Glomerular endothelial cell (primary cell): ENCODE results near the gene ME3. TPM values are rescaled to one million over a fixed set of nuclear protein-coding genes. Genes with fewer than 3 reads are reported as not detected.

Source experiments
- DNase-seq: peaks from one replicate; pipeline ENCODE4 v3.0.0-alpha.2; 2011; ENCODE audit warnings: low read depth, low spot score; ENCODE audit errors: extremely low read depth
- total RNA-seq: library from RNA; depleted of rRNA; stranded (reverse); fragments of >200 nt; gene quantifications from 2 replicates; pipeline ENCODE4 v1.2.3, GENCODE V29; 2015

The ME3 gene
- total RNA-seq, 1 donor from 2014 or later, result 35.1 TPM

DNA sequence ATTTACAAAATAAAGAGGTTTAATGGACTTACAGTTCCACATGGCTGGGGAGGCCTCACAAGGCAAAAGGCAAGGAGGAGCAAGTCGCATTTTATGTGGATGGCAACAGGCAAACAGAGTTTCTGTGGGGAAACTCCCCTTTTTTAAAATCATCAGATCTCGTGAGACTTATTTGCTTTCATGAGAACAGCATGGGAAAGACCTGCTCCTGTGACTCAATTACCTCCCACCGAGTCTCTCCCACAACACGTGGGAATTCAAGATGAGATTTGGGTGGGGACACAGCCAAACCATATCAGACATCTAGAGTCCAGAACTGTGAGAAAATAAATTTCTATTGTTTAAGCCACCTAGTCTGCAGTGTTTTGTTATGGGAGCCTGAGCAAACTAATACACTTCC lies 80.8 kb downstream of the ME3 start:
- no peak for DNase-seq

DNA sequence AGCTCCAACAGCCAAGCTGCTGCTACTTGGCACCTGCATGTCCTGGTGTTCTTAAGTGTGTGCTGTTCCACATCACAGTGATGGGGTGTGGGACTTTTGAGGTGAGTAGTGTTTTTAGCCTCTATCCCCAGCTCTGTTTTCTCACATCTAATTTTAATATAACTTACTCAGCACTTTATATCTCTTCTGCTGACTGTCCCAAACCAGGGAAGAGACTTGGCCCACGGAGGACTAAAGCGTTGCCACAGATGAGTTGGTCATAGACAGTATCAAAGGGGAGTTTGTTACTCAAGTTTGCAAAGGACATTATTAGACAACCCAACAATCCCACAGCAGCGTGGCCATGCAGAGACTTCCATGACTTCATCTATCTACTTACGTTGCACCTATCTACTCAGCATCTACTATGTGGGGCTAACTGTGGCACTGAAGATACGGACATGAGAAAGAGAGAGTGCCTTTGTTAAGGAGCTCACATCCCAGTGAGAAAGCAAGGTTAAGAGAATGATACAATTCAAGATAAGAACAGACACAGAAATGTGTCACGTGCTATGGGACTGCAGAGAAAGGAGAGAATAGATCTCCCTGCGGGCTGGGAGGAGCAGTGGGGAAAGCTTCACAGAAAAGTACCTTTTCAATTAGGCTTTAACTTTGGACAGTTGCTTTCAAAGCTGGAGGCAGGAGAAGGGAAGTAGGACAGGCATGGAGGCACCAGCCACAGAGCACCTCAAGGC lies 82.4 kb downstream of the ME3 start:
- no peak for DNase-seq

DNA sequence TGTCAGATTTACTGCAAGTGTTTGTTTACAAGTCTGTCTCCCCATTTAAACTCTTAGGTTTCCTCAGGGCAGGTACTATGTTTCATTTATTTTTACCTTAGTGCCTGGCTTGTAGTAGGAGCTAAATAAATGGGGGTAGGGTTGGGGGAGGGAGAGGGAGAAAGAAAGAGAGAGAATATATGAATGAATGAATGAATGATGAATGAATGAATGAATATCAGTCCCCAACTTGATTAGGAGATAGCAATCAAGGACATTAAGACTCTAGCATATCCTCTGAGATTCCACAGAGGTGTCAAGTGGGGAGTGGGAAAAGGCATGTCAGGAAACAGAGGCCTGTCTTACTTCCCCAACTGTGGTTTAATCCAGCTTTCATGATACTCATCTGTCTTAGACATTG lies 83.2 kb downstream of the ME3 start:
- no peak for DNase-seq

DNA sequence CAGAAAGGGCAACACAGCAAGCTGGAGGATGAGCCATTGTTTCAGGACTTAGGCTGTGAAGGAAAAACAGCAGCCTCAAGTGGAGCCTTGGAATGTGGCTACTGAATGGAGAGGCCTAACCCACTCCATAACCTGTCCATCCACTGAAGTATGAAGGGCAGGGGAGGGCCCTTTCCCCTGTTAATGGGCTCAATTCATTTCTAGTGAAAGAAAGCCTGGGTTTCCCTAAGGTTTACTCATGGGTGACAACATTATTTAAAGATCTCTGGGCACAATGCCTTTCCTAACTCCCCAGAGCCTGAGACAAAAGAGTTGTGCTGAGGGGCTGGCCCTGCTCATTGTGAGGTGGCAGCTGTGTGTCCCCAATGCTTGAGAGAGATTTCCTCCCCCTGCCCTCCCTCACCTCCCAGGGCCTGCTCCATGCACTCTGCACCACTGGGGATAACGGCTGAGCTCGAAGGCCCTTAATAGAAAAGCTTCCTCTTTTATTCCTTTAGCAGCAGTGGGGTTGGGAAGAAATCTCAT lies 83.8 kb downstream of the ME3 start:
- no peak for DNase-seq

DNA sequence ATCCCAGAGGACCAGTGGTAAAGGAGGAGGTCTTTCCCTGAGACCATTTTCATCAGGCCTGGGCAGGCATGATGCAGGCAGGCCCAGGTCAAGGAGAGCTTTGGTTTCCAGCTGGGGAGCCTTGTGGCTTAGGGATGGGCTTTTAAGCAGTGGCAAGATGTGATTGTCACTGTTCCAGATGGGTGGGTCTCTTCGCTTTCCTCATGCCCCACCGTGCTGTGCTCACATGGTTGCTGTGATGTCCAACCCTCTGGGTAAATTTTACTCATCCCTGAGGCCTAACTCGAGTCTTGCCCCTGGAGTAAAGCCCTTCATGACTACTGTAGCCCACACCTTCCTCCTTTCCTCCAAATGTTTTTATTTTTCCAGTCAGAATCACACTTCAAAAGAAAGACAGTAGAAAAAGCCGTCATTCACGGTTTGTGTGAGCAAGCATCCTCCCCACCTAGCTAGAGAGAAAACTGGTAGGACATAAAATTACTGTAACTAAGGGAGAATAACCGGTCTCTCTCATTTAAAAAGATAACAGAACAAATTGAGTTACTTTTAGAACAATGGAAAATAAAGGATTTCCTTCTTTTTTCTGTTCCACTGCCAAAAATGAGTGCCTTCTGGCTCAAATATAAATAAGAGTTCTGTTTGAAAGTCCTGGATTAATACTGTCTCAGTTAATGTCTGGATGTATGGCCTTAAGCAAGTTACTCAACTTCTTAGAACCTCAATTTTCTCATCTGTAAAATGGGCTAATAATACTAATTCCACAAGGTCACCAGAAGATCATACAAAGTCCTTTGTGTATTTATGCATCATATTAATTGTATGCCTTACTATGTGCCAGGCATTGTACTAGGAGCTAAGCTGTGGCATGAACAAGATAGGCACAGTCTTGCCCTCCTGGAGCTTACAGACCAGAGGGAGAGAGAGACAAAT lies 84.9 kb downstream of the ME3 start:
- no peak for DNase-seq

DNA sequence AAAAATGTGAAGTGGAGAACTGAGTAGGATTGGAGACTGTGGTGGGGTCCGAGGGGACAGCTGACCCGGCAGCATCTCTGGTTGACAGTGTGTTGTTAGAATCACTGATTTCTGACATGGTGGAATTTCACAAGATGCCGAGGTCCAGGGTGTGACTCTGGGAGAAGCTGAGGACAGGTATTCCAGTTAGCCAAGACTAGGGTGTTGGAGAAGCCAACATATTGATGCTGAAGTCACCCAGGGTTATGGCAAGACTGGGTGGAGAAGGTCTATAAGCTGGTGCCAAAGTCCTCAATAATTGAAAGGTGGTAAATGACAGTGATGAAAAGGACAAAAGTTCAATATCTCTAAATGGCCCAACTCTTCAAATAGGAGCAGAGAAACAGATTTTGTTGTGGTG lies 86.1 kb downstream of the ME3 start:
- DNase-seq, result no peak

DNA sequence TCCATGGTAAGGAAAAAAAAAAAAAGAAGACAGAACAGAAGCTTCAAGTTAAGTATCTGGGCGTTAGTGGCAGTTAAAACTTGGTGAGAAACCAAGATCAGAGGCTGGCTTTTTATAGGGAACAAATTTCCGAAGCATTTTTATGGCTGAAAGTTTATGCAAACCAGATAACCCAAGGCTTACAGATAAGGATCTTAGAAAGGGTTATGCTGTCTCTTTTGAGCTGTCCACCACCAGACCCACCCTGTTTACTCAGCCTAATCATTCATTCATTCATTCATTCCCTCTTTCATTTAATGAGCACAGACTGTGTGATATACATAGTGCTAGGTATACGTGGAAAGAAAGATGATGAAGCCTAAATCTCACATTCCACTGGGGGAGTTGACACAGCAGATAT lies 89.5 kb downstream of the ME3 start:
- no peak for DNase-seq

DNA sequence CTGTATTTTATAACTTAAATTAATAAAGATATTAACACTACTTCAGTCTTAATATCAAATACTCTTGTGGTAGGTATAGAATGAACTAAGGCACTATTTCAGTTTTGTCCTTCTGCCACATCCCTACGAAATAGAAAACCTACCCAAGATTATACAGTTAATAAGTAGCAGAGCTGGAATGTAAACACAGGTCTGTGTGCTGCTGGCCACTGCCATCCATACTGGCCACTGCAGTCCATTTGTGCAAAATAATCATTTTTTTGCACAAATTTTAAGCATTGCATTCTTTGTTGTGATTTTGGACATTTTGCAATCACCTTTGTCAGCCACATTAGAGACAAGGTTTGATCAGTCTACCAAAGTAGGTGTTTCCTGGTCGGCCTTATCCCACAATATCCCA lies 91.9 kb downstream of the ME3 start:
- no peak for DNase-seq

DNA sequence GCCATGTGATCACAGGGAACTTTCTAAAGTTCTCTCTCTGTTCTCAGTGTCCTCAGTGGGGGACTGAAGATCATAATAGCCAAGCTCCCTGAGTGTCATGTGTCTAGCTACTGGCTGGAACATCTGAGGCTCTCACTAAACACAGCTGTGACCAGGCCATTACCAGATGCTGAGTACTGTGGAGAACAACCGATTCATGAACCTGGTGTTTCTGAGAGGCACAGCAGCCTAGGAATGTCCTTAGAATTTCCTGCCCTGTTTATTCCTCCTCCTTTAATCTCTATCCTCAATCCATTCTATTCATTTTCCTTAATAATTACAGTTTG lies 93.0 kb downstream of the ME3 start:
- no peak for DNase-seq

DNA sequence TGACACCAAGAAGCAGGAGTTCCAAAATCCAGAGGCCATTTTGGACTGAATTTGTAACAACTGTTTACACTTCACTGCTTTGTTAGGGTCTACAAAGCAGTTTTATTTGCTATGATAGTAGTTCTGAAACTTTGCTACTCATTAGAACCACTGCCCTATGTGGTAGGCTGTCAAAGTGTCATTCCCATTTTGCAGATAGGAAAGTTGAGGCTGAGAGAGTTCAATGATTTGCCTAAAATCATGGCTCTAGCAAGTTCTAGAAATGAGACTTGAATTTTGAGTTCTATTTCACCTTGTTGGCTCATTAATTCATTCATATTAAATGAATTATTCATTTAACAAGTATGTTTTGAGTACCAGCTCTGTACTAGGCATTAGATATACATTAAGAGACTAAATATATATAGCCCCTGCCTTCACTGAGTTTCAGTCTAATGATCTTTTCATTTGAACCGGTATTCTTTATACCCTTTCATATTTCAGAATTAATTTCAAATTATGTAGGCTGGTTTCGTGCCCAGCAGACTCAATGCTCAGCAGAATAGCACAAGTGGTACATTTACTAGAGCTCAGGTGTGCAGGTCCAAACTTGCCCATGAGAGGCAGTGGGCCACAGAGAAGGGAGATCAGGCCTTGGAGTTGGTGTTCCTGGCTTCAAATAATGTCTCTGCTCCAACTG lies 93.5 kb downstream of the ME3 start:
- no peak for DNase-seq

DNA sequence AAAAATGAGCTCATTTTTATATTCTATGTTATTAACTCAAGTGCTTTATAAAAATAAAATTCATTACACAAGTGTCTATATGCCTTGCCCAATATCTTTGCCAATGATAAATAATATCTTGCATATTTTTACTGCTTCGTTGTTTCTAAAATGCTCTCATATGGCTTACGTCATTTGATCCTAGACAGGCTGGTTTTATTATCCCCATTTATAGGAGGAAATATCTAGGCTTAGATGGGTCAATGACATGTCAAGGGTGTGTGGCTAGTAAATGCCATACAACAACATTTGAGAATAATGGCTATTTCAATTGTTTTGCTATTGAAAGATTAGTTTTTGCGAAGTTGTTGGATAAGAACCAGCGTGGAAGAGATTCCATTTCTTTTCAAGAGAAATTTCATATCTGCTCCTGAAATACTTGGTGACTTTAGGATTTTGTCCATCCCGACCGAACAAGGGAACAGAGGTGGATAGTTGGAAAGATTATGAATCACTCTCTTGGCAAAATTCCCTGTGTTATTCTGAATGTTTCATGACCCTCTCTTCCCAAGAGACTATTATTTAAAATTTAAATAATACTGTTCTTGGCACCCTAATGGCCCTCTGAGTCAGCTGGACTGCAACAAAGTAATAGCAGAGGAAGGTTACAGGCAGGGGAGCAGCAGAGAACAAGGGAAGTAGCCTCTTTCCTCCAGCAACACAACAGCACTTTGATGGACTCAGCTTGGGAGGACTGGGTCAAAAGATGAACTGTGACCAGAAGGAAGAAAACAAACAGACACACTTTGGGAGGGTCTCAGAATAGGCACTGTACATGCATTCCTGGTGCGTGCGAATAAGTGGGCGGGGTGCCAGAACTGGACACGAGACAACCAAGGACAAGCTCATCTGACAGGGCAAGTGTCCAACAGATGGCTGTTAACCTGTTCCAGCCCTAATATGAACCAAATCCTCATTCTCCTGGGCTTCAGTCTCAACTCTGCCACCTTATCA lies 94.5 kb downstream of the ME3 start:
- DNase-seq, result peak; percentile 86

DNA sequence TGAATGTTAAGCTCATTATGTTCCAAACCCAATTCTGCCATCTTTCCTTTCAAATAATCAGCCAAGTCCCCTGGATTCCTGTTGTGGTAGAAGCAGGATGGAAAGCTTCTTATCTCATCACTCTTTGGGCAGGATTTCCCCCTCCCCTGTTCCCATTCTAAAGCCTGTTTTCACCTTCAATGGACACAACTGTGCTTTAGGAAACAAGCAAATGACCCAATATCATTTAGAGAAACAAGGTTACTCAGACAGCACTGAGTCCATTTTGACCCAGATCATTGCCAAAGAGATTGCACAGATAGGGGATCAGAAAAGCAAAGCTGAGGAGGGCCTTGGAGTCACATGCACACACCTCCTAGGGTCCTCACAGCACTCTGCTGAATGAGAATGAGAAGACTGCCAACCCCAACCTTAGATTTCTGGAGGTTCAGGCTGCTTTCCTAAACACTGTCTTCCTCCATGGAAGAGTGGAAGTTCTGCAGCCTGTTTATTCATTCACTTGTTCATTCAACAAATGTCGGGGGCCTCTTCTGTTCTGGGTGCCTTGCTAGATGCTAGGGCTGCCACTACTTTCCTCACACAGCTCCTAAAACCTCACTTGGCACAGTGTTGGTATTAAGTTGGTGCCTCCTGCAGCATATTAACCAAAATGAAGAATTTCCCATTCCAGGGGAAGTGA lies 95.3 kb downstream of the ME3 start:
- DNase-seq, result no peak

DNA sequence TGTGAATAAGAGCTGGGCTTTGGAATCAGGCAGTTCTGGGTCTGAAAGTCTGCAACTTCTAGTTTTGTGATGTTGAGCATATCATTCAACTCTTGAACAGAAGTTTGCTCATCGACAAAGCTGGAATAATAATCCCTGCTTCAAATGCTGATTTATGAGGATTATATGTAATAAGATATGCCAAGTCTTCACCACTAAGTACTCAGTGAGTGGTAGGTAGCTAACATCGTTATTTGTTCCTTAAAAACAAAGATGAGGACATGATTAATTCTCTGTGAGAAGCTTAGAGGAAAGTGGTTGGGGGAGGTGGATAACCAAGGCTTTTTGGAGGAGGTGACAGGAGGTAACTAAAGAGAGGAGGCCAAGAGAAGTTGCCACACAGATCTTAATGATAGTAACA lies 96.5 kb downstream of the ME3 start:
- no peak for DNase-seq

DNA sequence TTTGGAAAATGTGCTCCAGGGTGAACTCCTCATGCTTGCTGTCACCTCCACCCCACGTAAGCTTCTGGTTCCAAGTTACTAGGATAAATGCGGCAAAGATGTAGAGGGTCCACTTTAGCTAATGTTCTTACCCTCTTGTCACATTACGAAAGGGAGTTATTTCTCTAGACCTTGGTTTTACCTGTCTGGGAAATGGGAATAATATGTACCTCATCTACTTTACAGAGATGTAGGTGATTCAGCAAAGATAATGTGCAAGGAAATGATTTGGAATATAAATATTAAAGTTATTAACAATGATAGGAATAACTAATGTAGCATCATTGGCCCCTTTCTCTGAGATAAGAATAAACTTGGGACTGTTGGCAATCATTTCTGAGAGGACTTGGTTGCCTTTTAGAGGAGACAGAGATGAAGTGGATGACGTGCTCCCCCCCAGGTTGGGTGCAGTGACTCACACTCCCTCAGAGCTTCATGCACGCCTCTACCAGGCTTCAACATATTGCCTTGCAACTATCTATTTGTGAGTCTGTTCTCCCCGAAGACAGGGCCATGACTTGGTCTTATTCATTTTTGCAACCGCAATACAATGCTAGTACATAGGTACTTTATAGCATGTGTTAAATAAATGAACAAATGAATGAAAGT lies 97.1 kb downstream of the ME3 start:
- no peak for DNase-seq

DNA sequence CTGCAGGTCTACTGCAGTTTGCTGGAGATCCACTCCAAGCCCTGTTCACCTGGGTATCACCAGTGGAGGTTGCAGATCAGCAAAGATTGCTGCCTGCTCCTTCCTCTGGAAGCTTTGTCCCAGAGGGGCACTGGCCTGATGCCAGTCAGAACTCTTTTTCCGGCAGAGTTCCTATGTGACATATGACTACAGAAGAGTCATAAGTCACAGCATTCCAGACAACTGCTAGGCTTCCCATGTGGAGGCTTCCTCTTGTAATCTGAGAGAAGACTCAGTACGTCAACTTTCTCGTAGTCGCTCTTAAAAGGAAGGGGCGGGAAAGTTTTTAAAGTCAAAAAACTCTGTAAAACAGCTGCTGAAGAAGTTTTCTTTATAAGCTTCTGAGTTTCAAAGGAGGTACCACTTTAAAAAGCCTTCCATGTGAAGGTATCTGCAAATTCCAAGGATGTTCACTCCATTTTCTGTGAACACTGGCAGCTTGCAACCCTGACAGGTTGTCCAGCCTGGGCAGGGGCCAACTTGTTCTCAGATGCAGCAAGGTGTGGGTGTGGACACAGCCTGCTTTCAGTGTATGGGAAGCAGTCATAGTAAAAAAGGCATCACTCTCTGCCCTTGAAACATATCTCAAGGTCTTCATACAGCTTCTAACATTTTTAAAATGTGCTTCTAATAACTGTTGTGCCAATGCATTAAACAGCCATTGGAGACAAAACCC lies 97.8 kb downstream of the ME3 start:
- peak; percentile 73 for DNase-seq

DNA sequence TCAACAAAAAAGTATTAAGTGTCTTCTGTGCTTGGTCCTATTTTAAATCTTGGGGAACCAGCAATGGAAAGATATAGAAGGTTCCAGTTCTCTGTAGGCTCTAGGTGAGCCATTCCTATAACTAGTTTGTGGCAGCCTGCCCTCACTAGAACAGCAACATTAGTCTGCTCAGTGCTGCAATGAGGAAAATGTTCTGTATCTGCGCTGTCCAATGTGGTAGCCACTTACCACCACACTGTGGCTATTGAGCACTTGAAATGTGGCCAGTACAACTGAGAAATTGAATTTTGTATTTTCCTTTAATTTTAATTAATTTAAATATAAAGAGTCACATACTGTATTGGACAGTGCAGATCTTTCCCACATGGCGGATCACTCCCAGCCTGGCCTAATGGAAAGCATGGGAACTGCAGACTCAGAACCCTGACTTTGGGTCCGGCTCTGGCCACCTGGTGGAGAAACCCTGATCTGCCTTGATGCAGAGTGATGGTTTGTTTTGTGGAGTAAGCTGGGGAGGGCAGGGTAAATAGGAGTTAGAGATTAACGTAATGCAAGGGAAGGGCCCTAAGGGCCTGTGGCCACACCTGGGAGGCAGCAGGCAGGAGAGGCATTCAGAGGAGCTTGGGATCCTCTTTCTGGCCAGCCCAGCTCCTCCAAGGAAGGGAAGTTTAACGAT lies 101.0 kb downstream of the ME3 start:
- no peak for DNase-seq

DNA sequence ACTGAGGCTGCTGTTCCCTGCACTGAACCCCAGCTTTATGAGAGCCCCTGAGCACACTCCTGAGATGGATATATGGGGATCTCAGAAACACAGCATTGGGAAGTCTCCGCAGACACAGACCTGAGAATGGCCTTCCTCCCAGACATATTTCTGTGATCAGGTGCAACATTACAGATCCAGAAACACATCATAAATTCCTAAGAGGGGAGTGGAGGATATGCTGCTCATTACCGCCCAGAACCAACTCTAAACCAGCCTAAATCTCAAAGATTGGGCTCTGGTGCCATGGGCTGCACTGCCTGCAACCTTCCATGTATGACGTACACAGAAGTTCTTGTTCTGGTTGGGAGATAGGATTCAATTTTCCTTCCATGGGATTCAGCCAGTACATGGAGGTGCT lies 102.0 kb downstream of the ME3 start:
- DNase-seq, result no peak

DNA sequence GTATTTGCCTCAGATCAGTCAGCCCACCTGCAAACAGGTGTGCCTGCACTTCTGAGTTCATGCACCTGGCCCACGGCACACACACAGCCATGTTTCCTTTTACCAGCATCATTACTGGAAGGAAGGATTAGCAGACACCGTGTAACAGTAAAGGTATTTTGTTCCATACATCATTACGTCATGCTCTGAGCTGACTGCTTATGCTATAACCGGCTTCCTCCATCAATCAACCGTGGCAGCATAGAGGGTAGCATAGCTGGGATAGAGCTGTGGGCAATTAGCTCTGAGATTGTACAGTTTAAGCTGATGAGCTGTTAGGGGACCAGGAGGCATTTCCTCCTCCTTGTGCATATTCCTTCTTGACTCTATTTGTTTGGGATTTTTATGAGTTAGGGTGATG lies 102.4 kb downstream of the ME3 start:
- no peak for DNase-seq
